ENCODE results near the gene IL1RL1. TPM values are rescaled to one million over a fixed set of nuclear protein-coding genes. Genes with fewer than 3 reads are reported as not detected.

IL1RL1 gene
- not detected in 2 replicates for total RNA-seq
- long read RNA-seq = 0 reads

- H3K4me1 Mint-ChIP-seq (ENCODE audit: unreplicated experiment) = no peaks in the 10 kb centered on the region
- no peak within 1 kb of the TSS for H3K4me3 Mint-ChIP-seq (ENCODE audit: unreplicated experiment)
- no peak within 1 kb of the TSS for H3K27ac Mint-ChIP-seq (ENCODE audit: unreplicated experiment)
- no peaks in the 10 kb centered on the region for H3K36me3 Mint-ChIP-seq (ENCODE audit: unreplicated experiment)
- peaks cover 38% of the 10 kb centered on the region for H3K27me3 Mint-ChIP-seq (ENCODE audit: unreplicated experiment)
- H3K9me3 Mint-ChIP-seq (ENCODE audit: unreplicated experiment) = no peaks in the 10 kb centered on the region
- no peak for DNase-seq (ENCODE audit: extremely low spot score, unreplicated experiment)
- TF ChIP-seq, protein P1, sequence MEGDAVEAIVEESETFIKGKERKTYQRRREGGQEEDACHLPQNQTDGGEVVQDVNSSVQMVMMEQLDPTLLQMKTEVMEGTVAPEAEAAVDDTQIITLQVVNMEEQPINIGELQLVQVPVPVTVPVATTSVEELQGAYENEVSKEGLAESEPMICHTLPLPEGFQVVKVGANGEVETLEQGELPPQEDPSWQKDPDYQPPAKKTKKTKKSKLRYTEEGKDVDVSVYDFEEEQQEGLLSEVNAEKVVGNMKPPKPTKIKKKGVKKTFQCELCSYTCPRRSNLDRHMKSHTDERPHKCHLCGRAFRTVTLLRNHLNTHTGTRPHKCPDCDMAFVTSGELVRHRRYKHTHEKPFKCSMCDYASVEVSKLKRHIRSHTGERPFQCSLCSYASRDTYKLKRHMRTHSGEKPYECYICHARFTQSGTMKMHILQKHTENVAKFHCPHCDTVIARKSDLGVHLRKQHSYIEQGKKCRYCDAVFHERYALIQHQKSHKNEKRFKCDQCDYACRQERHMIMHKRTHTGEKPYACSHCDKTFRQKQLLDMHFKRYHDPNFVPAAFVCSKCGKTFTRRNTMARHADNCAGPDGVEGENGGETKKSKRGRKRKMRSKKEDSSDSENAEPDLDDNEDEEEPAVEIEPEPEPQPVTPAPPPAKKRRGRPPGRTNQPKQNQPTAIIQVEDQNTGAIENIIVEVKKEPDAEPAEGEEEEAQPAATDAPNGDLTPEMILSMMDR (IDR thresholded peaks at IDR 0.05) = no peak
Measured at GRCh38 chr2:102310964-102311640, at the start of gene IL1RL1. TSS of gene IL1RL1 (plus strand) at chr2:102311563. CDS start at chr2:102338265, 26,702 bp downstream.

- Mint-ChIP-seq H3K4me3 (ENCODE audit: unreplicated experiment) (no peak overlapping the region), H3K4me1 (ENCODE audit: unreplicated experiment) (peaks cover 5% of the 10 kb centered on the region), H3K36me3 (ENCODE audit: unreplicated experiment) (no peaks in the 10 kb centered on the region), H3K27me3 (ENCODE audit: unreplicated experiment) (peaks cover 5% of the 10 kb centered on the region), H3K9me3 (ENCODE audit: unreplicated experiment) (peaks cover 4% of the 10 kb centered on the region), H3K27ac (ENCODE audit: unreplicated experiment) (no peak overlapping the region)
- no peak for DNase-seq (ENCODE audit: extremely low spot score, unreplicated experiment)
- TF ChIP-seq, protein P1 (IDR thresholded peaks at IDR 0.05) = no peak
Measured at GRCh38 chr2:102262216-102263129, 48.9 kb upstream of the IL1RL1 start.

GRCh38 chr2:102264952-102265351 lies 46.4 kb upstream of the IL1RL1 start:
- peaks cover 9% of the 10 kb centered on the region for H3K27me3 Mint-ChIP-seq (ENCODE audit: unreplicated experiment)
- no peaks in the 10 kb centered on the region for H3K9me3 Mint-ChIP-seq (ENCODE audit: unreplicated experiment)

GRCh38 chr2:102266204-102266603 lies 45.2 kb upstream of the IL1RL1 start:
- Mint-ChIP-seq H3K27ac (ENCODE audit: unreplicated experiment) (no peak overlapping the region), H3K4me3 (ENCODE audit: unreplicated experiment) (no peak overlapping the region), H3K9me3 (ENCODE audit: unreplicated experiment) (no peaks in the 10 kb centered on the region), H3K4me1 (ENCODE audit: unreplicated experiment) (no peaks in the 10 kb centered on the region), H3K36me3 (ENCODE audit: unreplicated experiment) (no peaks in the 10 kb centered on the region), H3K27me3 (ENCODE audit: unreplicated experiment) (peaks cover 19% of the 10 kb centered on the region)
- DNase-seq (ENCODE audit: extremely low spot score, unreplicated experiment) = no peak
- TF ChIP-seq, protein P1 (IDR thresholded peaks at IDR 0.05) = no peak

More at GRCh38 chr2:102264952-102265351, 46.4 kb upstream of the IL1RL1 start:
- TF ChIP-seq, protein P1 (IDR thresholded peaks at IDR 0.05) = no peak
- Mint-ChIP-seq H3K36me3 (ENCODE audit: unreplicated experiment) (no peaks in the 10 kb centered on the region), H3K27ac (ENCODE audit: unreplicated experiment) (no peak overlapping the region), H3K4me1 (ENCODE audit: unreplicated experiment) (no peaks in the 10 kb centered on the region), H3K4me3 (ENCODE audit: unreplicated experiment) (no peak overlapping the region)
- DNase-seq (ENCODE audit: extremely low spot score, unreplicated experiment) = no peak

DNA sequence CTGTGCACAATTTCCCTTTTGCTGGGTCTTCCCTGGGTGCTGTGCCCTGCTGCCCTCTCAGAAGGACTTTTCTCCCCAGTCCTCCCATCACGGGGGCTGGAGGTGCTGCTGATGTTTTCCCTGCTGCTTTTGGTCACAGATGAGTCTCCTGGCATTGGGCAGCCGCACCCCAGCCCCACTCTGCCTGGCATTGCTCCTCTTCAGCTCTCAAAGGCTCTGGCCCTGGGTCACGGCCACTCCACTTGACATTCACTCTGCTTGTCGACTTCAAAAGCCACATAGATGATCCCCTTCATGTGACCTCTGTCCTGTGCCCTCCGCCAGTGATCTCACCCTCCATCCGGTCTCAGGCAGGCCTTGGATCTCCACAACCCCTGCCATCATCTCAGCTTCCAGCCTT lies 43.6 kb upstream of the IL1RL1 start:
- Mint-ChIP-seq H3K9me3 (ENCODE audit: unreplicated experiment) (no peaks in the 10 kb centered on the region), H3K4me1 (ENCODE audit: unreplicated experiment) (no peaks in the 10 kb centered on the region), H3K27ac (ENCODE audit: unreplicated experiment) (no peak overlapping the region), H3K36me3 (ENCODE audit: unreplicated experiment) (no peaks in the 10 kb centered on the region), H3K27me3 (ENCODE audit: unreplicated experiment) (peaks cover 33% of the 10 kb centered on the region), H3K4me3 (ENCODE audit: unreplicated experiment) (no peak overlapping the region)
- no peak for DNase-seq (ENCODE audit: extremely low spot score, unreplicated experiment)
- TF ChIP-seq, protein P1 (IDR thresholded peaks at IDR 0.05) = no peak

All from osteocyte (in vitro differentiated cells).